Hepatocyte (in vitro differentiated cells): Measurements from ENCODE around the gene TM9SF1. TPM values are rescaled to one million over a fixed set of nuclear protein-coding genes. Genes with fewer than 3 reads are reported as not detected.

ENCODE experiments used
- DNase-seq: peaks from one replicate; pipeline ENCODE4 v3.0.0-alpha.2; 2016; ENCODE audit warnings: low spot score
- H2AFZ ChIP-seq: fragments of 200-600 bp; sonication (generic); 2 replicates; pipeline ENCODE4 v1.6.0; 2016; ENCODE audit warnings: antibody characterized with exemption, mild to moderate bottlenecking
- H3K27ac ChIP-seq: fragments of 200-600 bp; sonication (generic); 2 replicates; pipeline ENCODE4 v1.5.1; 2016; ENCODE audit warnings: mild to moderate bottlenecking
- H3K27me3 ChIP-seq: fragments of 200-600 bp; sonication (generic); 2 replicates; pipeline ENCODE4 v1.6.1; 2016
- H3K36me3 ChIP-seq: fragments of 200-600 bp; sonication (generic); replicated peaks from 2 replicates; pipeline ENCODE4 v1.5.1; 2016; ENCODE audit warnings: low read depth; ENCODE audit not compliant: insufficient read depth
- H3K4me1 ChIP-seq: fragments of 200-600 bp; sonication (generic); 2 replicates; pipeline ENCODE4 v1.5.1; 2016; ENCODE audit warnings: mild to moderate bottlenecking, moderate library complexity; ENCODE audit not compliant: insufficient read depth
- H3K4me2 ChIP-seq: fragments of 200-600 bp; sonication (generic); 2 replicates; pipeline ENCODE4 v1.6.0; 2016
- H3K4me3 ChIP-seq: fragments of 200-600 bp; sonication (generic); 2 replicates; pipeline ENCODE4 v1.5.1; 2016; ENCODE audit warnings: mild to moderate bottlenecking
- H3K79me2 ChIP-seq: fragments of 200-600 bp; sonication (generic); 2 replicates; pipeline ENCODE4 v1.6.0; 2017; ENCODE audit warnings: mild to moderate bottlenecking
- H3K9me2 ChIP-seq: fragments of 200-600 bp; sonication (generic); replicated peaks from 2 replicates; pipeline ENCODE4 v1.6.0; 2017; ENCODE audit warnings: mild to moderate bottlenecking; ENCODE audit not compliant: insufficient read depth
- H3K9me3 ChIP-seq: fragments of 200-600 bp; sonication (generic); 2 replicates; pipeline ENCODE4 v1.5.1; 2016; ENCODE audit warnings: low read depth, mild to moderate bottlenecking
- H4K20me1 ChIP-seq: fragments of 200-600 bp; sonication (generic); 2 replicates; pipeline ENCODE4 v1.6.0; 2016; ENCODE audit warnings: mild to moderate bottlenecking; ENCODE audit not compliant: insufficient read depth, poor library complexity, severe bottlenecking
- EZH2 ChIP-seq: fragments of 200-600 bp; sonication (generic); IDR thresholded peaks from 2 replicates; pipeline ENCODE4 v1.6.1; 2016; ENCODE audit warnings: antibody characterized with exemption, mild to moderate bottlenecking, borderline replicate concordance
- EZH2phosphoT487 ChIP-seq: fragments of 200-600 bp; sonication (generic); IDR thresholded peaks from one replicate; pipeline ENCODE4 v1.6.1; 2018; ENCODE audit warnings: antibody characterized with exemption, mild to moderate bottlenecking, low read depth, moderate library complexity; ENCODE audit not compliant: unreplicated experiment, severe bottlenecking
- WGBS: methylation state at CpG from one replicate; pipeline ENCODE4 v1.1.6; 2016; ENCODE audit warnings: low lambda C conversion rate; ENCODE audit errors: missing lambda C conversion rate; 5-methylcytosine and 5-hydroxymethylcytosine counted together
- polyA plus RNA-seq: library from polyadenylated mRNA; unstranded; fragments of >200 nt; fragmentation: Nextera tagmentation; extraction: Ambion mirVana; gene quantifications from 2 replicates; pipeline ENCODE4 v1.2.1, GENCODE V29; 2016
- total RNA-seq: library from RNA; depleted of rRNA; stranded (reverse); fragments of >200 nt; gene quantifications from 2 replicates; pipeline ENCODE4 v1.2.3, GENCODE V29; 2014
- TF ChIP-seq, protein P1 (sequence below): fragments of 200-600 bp; sonication (generic); IDR thresholded peaks from 2 replicates; pipeline ENCODE4 v1.5.1; 2016; ENCODE audit warnings: antibody characterized with exemption, mild to moderate bottlenecking; ENCODE audit not compliant: poor library complexity

Gene TM9SF1
- total and polyA plus RNA-seq, 2 experiments from 2014 or later, result 68.1 to 84.0 TPM

DNA sequence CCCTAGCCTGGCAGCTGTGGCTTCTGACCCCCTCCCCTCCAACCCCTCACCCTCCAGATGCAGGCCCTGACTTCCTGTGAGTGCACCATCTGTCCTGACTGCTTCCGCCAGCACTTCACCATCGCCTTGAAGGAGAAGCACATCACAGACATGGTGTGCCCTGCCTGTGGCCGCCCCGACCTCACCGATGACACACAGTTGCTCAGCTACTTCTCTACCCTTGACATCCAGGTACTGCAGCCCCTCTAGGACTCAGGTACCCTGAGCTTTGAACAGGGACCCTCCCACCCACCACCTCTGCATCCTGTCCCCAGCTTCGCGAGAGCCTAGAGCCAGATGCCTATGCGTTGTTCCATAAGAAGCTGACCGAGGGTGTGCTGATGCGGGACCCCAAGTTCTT is 40.1 kb downstream of the TM9SF1 start:
- TF ChIP-seq EZH2phosphoT487, result no peak
- TF ChIP-seq, protein P1, sequence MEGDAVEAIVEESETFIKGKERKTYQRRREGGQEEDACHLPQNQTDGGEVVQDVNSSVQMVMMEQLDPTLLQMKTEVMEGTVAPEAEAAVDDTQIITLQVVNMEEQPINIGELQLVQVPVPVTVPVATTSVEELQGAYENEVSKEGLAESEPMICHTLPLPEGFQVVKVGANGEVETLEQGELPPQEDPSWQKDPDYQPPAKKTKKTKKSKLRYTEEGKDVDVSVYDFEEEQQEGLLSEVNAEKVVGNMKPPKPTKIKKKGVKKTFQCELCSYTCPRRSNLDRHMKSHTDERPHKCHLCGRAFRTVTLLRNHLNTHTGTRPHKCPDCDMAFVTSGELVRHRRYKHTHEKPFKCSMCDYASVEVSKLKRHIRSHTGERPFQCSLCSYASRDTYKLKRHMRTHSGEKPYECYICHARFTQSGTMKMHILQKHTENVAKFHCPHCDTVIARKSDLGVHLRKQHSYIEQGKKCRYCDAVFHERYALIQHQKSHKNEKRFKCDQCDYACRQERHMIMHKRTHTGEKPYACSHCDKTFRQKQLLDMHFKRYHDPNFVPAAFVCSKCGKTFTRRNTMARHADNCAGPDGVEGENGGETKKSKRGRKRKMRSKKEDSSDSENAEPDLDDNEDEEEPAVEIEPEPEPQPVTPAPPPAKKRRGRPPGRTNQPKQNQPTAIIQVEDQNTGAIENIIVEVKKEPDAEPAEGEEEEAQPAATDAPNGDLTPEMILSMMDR, result no peak
- Histone ChIP-seq H3K79me2 (peaks cover under 1% of the 10 kb centered on the region), H3K4me2 (no peak overlapping the region), H4K20me1 (no peaks in the 10 kb centered on the region), H3K36me3 (no peaks in the 10 kb centered on the region), H3K27me3 (no peaks in the 10 kb centered on the region), H3K4me1 (no peaks in the 10 kb centered on the region), H3K4me3 (no peak overlapping the region), H3K27ac (no peak overlapping the region), H3K9me2 (no peaks in the 10 kb centered on the region), H2AFZ (no peak overlapping the region), H3K9me3 (no peaks in the 10 kb centered on the region)
- no peak for DNase-seq
- WGBS, result 97% methylated on average over 10 of the region's 10 CpGs

DNA sequence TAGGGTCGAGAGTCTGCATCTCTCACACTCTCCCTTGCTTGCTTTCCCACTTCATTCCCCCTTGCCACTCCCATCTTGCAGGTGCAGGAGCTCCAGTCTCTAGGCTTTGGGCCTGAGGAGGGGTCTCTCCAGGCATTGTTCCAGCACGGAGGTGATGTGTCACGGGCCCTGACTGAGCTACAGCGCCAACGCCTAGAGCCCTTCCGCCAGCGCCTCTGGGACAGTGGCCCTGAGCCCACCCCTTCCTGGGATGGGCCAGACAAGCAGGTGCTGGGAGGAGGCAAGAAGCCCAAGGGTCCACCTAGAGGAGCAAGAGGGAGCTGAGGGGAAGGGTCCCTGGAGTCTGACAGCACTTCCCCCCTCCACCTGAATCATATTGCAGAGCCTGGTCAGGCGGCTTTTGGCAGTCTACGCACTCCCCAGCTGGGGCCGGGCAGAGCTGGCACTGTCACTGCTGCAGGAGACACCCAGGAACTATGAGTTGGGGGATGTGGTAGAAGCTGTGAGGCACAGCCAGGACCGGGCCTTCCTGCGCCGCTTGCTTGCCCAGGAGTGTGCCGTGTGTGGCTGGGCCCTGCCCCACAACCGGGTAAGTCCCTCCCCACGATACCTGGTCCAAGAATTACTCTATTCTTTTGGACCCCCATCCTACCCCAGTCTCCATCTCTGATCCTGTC is 43.7 kb downstream of the TM9SF1 start:
- H3K27me3 ChIP-seq, result no peaks in the 10 kb centered on the region
- no peak overlapping the region for H3K4me3 ChIP-seq
- 98% methylated on average over 15 of the region's 16 CpGs for WGBS
- H3K4me2 ChIP-seq, result no peak overlapping the region
- H3K36me3 ChIP-seq, result no peaks in the 10 kb centered on the region
- no peak overlapping the region for H2AFZ ChIP-seq
- H3K4me1 ChIP-seq, result peaks cover 6% of the 10 kb centered on the region
- no peak for DNase-seq
- H4K20me1 ChIP-seq, result peaks cover 6% of the 10 kb centered on the region
- H3K9me2 ChIP-seq, result no peaks in the 10 kb centered on the region
- no peaks in the 10 kb centered on the region for H3K9me3 ChIP-seq
- TF ChIP-seq, protein P1, result no peak
- no peak for TF ChIP-seq EZH2
- TF ChIP-seq EZH2phosphoT487, result no peak
- no peak overlapping the region for H3K27ac ChIP-seq
- peaks cover 29% of the 10 kb centered on the region for H3K79me2 ChIP-seq

DNA sequence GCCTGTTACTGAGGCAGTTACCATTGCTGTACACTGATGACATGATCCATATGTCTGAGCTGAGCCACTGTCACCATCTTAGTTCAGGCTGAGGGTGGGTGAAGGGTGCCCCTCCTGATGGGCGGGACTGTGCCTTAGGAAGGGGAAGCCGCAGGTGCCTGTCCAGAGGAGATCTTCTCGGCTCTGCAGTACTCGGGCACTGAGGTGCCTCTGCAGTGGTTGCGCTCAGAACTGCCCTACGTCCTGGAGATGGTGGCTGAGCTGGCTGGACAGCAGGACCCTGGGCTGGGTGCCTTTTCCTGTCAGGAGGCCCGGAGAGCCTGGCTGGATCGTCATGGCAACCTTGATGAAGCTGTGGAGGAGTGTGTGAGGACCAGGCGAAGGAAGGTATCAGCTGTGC is 44.2 kb downstream of the TM9SF1 start:
- H3K27ac ChIP-seq, result no peak overlapping the region
- no peak overlapping the region for H3K4me2 ChIP-seq
- TF ChIP-seq, protein P1, result no peak
- no peak for TF ChIP-seq EZH2
- no peak for TF ChIP-seq EZH2phosphoT487
- H3K9me3 ChIP-seq, result no peaks in the 10 kb centered on the region
- H3K4me3 ChIP-seq, result no peak overlapping the region
- H3K36me3 ChIP-seq, result no peaks in the 10 kb centered on the region
- no peak overlapping the region for H2AFZ ChIP-seq
- H3K4me1 ChIP-seq, result peaks cover 8% of the 10 kb centered on the region
- H3K9me2 ChIP-seq, result no peaks in the 10 kb centered on the region
- WGBS, result 97% methylated on average over 8 of the region's 9 CpGs
- peaks cover 29% of the 10 kb centered on the region for H3K79me2 ChIP-seq
- peaks cover 6% of the 10 kb centered on the region for H4K20me1 ChIP-seq
- H3K27me3 ChIP-seq, result no peaks in the 10 kb centered on the region
- no peak for DNase-seq

DNA sequence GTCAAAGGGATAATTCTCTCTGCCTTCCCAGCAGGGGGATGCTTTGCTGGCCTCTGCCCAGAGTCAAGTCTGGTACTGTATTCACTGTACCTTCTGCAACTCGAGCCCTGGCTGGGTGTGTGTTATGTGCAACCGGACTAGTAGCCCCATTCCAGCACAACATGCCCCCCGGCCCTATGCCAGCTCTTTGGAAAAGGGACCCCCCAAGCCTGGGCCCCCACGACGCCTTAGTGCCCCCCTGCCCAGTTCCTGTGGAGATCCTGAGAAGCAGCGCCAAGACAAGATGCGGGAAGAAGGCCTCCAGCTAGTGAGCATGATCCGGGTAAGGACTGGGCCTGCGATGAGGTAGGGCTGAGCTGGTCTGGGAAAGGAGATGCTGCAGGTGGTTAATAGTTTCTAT is 44.7 kb downstream of the TM9SF1 start:
- Histone ChIP-seq H3K79me2 (peaks cover 34% of the 10 kb centered on the region), H3K27ac (no peak overlapping the region), H4K20me1 (peaks cover 6% of the 10 kb centered on the region), H3K36me3 (no peaks in the 10 kb centered on the region), H3K4me2 (no peak overlapping the region), H2AFZ (no peak overlapping the region), H3K9me3 (no peaks in the 10 kb centered on the region), H3K4me3 (no peak overlapping the region), H3K9me2 (no peaks in the 10 kb centered on the region), H3K4me1 (peaks cover 12% of the 10 kb centered on the region), H3K27me3 (no peaks in the 10 kb centered on the region)
- TF ChIP-seq, protein P1, result no peak
- TF ChIP-seq EZH2, result no peak
- TF ChIP-seq EZH2phosphoT487, result no peak
- 96% methylated on average over 7 of the region's 9 CpGs for WGBS
- DNase-seq, result no peak
